ENCODE measurements around the gene GGTA1.

GRCh38 chr9:121528642-121529041 is 29.0 kb upstream of the GGTA1 start:
- TF ChIP-seq CTCF (optimal IDR thresholded peaks at IDR 0.05 in 1 of 3, IDR thresholded peaks at IDR 0.05 in 1 of 3, conservative IDR thresholded peaks at IDR 0.05 in 1 of 3; ENCODE audit: extremely low read depth in 1 of 3, insufficient read depth in 2 of 3, low read length in 3 of 3) (no peak), EZH2 (IDR thresholded peaks at IDR 0.05; ENCODE audit: low read length) (no peak)
